Pulmonary artery endothelial cell (primary cell): ENCODE data around the gene SEMA5B. TPM values are rescaled to one million over a fixed set of nuclear protein-coding genes. Genes with fewer than 3 reads are reported as not detected.

ENCODE experiments used
- DNase-seq: peaks from one replicate; pipeline ENCODE4 v3.0.0-alpha.2; 2011; ENCODE audit warnings: low read depth, low spot score
- total RNA-seq: library from RNA; depleted of rRNA; stranded (reverse); fragments of >200 nt; gene quantifications from 2 replicates; pipeline ENCODE4 v1.2.3, GENCODE V29; 2014

The SEMA5B gene
- total RNA-seq, 1 donor from 2014 or later, result not detected

DNA sequence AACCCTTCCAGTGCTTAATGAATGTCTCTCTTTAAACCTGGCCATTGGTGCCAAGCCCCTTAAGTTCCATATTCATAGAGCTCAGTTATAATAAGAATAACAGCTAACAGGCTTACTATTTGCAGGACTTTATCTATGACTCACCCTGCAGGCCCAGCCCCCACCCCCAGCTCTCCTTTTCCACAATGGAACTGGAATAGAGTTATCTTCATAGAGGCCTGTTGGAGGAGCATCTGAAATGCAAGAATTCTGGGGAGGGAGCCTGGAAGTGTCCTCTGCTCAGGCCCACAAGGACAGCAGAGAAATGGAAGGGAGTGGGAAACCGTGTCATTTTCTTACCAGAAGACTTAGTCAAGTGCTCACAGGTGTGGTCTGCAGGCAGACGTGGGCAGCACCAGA lies 52.8 kb downstream of the SEMA5B start:
- DNase-seq, result no peak

DNA sequence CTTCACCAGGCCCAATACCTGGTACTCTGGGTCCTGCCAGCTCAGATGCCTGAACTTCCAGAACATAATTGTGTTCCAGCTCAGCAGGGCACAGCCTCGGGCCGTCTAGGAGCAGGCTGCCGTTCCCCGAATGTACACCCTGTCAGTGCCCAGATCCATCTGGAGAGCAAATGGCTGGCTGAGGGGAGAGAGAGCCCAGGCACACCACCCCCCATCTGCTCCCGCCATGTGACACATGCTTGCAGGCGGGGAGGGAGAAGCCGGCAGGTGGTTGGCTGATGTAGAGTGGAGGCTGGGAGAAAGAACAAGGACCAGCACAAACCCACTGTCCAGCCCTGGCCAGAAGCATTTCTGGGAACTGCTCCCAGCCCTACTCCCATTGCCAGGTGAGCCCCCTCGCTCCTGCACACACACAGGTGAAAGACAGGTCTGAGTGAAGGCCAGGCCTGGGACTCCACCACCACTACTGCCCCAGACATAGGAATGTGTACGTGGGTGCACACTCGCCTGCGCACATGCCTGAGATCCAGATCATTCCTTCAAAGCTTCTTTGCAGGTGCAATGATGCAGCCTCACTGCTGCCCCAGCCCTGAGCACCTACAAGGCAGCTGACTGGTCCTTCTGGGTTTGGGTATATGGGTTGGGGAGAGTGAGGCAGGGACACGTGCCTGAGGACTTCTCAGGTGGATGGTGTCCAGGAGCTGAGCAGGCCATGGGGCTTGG lies 53.5 kb downstream of the SEMA5B start:
- no peak for DNase-seq

DNA sequence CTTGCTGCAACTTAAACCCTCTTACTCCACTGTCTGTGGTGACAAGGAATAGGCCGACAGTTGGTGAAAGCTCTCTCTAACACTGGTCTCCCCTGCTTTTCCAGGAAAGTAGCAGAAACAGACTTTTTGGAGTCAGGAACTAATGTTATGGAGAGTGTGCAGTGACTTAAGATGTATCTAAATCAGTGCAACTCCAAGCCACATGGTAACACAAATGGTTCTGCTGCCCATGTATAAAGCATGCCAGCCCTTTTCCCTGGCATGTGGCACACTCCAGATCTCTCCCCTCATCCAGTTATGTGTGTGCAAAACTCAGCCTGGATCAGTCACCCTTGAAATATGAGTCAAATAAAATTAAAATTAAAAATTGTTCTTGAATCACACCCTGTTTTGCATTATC lies 55.4 kb downstream of the SEMA5B start:
- DNase-seq, result no peak

DNA sequence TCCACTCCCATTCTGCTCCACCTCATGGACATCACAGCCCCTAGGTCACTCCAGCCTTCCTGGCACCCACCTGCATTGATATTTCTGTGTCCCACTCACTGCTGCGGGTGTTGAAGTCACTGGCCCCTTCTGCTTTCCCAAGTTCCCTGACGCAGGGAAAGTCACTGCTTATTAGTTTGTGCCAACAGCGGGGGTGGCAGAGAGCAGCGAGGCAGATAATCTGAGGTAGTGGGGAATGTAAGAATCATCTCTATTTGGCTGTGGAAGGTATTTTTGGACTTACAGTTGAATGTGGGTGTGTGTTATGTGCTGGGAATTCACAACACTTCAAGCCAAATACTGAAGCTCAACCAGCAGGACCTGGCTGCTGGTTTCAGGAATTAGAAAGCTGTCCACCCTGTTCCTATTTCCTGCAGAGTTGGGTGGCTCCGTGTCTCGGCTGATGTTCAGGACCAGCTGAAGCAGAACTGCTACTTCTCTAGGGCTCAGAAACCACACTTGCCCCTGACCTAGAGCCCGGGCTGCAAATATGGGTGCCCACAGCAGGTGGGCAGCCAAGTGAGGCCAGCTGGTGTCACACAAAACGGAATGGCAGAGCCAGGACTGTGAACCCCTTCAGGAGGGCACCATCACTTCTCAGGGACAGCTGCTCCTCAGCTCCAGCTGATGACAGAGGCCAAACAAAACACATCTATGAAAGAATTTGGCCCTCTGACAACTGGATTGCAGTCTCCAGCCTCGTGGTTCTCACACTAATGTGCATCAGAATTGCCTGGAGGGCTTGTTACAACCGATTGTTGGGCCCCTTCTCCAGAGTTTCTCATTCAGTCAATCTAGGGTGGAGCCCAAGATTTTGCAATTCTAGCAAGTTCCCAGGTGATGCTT lies 57.7 kb downstream of the SEMA5B start:
- no peak for DNase-seq

DNA sequence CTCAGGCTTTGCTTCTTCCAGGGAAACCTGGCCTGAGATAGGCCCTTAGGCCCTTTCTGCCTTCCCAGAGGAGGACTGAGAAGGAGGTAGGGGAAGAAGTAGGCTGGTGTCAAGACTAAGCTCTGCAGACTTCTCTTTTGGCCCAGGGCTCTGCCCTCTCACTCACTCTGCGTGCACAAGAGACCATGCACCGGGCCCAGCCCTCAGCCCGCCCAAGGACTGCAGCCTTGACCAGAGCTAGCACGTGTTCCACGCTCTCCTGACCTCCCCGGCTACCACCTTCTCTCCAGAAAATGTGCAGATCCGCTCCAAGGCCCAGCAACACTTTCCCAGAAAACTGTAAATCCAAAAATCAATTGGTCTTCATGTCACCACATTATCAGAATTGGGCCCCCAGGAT lies 59.8 kb downstream of the SEMA5B start:
- no peak for DNase-seq

DNA sequence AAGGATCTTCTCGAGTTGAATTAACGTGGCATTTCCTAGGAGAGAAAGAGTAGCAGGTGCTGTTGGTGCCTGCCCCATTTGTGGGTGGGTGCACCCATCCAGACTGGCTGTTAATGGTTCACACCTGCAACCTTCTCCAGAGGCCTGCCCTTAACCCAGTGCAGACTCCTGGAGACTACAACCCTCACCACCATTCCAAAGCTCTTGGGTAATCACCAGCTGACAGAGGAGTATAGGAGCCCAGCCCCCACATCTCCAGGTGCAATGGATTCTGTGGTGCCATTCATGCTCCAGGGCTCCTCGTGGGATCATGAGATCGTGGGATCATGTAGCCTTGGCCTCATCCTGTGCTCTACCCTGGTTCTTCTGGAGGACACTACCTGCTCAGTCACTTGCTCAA lies 60.2 kb downstream of the SEMA5B start:
- no peak for DNase-seq

DNA sequence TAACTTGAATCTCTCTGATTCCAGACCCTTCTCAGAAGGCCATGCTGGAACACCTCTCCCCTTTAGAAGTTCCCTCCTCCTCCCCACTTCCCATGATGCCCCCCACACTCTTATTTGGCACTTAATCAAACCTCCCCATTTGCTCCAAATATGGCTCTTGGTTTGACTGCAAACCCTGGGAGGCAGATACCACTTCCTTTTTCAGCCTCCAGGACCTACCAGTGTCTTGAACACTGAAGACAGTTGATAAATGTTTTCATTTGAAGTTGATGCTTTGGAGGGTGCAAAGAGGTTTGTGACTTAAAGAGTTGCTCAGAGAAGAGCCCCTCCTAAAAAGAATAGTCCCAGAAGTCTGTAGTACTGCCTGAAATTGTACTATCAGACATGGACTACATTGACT lies 61.5 kb downstream of the SEMA5B start:
- no peak for DNase-seq

DNA sequence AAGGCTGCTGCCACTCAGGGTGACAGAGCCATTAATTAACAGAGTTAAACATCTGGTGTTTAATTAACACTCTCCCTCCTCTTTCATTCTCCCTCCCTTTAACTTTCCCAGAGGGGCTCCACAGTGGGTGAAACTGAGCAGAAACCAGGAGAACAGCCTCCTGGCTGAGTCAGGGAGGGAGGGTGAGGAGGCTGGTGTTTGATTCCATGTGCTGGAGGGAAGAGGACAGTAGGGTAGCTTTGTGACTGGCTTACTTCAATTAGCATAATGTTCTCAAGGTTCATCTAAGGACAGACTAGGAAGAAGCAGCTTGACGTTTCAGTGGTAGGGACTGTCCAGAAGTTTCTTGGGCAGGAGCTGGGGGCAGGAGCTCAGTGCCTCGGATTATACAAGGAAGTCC lies 62.8 kb downstream of the SEMA5B start:
- no peak for DNase-seq

DNA sequence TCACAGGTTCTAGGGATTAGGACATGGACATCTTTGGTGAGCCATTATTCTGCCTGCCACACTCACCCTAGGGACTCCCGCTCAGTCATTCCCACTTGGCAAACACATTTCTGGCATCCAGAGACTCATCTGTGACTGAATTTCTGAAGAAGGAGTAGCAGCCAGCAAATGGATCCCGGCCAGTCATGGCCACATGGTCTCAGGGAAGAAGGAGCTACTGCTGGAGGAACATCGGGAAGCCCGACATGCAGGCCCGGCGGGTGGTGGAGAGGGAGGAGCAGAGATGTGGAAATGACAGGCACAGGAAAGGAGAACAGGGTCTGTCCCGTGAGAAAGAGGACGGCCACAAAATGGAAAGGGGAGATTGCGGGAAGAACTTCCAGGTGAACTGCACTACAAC lies 65.4 kb downstream of the SEMA5B start:
- no peak for DNase-seq

DNA sequence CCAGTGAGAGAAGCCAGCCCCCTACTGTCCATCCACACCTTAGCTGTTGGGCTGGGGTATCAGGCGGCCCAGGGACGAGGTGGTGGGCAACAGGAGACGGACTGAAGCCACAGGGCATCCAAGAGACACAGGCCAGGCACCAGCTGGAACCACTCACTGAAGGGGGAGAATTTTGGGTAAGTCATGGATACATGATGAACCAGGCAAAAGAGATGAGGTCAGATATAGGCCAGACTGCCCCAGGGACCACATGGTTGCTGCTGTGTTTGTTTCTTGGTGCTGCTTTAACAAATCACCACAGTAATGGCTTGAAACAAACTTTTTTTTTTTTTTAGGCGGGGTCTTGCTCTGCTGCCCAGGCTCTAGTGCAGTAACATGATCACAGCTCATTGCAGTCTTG lies 66.4 kb downstream of the SEMA5B start:
- DNase-seq, result no peak

DNA sequence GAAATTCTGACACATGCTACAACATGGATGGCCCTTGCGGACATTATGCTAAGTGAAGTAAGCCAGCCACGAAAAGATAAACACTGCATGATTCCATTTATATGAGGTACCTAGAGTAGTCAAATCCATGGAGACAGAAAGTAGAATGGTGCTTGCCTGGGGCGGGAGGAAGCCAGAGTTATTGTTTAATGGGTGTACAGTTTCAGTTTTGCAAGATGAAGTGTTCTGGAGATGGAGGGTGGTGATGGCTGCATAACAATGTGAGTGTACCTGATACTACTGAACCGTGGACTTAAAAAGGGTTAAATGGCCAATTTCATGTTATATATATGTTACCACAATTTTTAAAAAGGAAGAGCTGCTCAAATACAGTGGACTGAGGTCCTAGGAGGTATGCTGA lies 66.9 kb downstream of the SEMA5B start:
- no peak for DNase-seq

DNA sequence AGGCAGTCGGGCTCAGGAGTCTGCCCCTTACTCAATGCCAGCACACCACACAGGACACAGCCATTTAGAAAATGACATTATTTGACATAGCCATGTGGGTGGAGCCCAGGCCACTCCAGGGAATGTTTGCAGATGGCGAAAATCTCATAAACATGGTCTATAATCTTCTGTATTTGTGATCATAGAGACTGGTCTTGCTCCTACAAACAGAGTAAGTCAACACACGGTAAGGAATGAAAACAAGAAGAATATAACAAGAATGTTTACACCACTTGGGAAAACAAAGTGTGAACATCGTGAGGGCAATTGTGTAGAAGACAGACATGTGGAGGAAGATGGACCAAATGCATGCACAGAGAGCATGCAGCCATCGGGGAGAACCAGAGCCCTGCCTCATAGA lies 68.2 kb downstream of the SEMA5B start:
- DNase-seq, result no peak

DNA sequence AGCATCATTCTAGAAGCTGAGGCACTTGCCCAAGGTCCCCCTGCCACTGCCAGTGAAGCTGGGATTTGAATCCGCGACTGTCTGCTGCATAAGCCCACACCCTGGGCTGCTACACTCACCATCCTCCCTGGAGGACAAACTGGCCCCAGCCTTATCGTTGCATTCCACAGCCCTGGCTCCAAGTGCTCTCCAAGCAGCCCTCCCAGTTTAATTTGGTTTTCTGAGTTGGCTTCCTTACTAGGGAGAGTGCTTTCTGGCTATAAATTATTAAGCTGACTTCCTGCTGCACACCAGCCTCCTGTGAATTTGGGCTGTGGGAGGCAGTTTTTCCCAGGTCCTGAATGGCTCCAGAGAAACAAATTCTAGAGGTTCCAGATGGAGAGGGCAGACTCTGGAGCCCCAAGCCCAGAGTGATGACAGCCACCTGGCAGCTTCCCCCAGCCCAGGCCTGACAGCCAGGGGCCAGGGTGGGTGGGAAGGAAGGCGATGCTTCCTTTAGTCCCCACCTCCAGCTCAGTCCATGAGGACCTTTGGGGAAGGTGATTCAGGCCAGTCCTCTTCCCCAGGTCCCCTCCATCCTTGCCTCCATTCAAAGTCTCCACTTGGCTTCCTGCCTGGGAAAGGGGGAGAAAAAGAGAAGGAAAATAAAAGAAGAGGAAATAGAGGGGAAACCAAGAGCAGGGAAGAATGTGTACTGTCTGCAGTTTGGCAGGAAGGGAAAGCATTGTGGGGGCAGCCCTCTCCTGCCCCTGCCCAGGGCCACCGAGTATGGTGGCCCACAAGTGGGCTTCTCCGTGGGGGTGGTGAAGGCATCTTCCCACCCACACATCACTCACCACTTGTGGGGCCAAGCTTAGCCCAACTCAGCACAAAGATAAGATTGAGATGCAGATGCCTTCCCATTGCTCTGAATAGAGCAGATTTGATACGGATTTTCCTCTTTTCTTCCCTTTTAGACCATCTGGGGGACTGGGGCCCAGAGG lies 69.6 kb downstream of the SEMA5B start:
- DNase-seq, result no peak

DNA sequence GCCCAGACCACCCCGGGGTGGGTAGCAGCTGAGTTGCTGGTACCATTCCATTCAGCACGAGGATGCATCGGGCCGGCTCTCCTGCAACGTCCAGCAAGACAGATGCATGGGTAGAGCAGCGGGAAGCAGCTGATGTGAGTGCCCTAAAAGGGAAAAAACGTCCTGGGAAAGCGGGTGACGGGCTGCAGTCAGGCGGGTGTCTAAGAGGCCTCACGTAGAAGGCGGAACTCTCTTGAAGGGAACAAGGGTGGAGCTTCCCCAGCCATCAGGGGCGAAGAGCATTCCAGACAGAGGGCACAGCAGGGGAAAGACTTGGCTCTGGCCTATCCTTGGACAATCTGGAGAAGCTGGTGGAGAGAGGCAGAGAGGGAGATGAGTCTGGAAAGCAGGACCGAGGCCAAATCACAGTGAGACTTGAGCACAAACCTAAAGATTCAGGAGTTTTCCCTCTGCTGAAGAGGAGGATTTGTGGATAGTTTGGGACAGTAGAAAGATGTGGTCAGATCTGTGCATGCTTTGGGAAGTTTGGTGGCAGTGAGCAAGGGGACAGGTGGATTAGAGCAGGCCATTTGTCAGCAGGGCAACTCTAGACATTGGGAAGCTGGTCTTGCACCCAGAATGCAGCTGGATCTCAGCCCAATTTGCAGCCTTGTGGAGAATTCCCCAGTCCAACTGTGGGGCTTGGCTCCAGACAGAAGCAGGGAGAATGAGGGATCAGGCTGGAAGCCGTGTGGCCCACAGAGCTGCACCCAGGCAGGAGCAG lies 70.7 kb downstream of the SEMA5B start:
- DNase-seq, result no peak

DNA sequence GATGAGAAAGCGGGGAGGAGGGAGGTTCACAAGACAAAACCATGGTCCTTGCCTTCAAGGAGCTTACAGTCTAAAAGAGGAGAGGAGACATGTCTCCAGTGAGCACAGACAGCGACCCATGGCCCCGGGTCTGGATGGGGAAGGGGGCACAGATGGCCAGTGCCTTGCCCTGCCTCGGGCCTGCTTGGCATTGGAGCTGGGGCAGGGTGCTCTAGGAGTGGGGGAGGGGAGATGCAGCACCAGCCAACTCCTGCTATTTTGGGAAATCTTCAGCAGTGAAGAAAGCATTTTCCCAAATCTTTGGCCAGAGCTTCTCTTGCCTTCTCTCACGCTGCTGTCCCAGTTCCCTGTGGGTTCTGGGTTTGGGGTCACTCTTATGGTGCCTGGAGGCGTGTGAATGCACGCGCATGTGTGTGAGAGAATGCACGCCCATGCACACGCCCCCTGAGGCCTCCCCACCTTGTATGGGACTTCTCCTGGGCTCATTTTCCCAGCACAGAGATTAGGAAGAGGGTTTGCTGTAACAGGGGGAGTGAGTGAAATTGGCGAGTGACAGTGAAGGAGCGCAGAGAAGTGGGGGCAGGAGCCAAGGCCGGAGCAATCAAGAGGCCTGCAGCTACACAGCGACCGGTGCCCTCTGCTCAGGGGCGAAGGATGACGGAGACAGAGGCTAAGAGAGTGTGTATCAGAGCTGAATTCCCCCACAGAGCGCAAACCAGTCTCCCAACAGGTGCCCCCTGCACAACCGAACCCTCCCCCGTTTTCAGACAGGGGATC lies 71.5 kb downstream of the SEMA5B start:
- no peak for DNase-seq

DNA sequence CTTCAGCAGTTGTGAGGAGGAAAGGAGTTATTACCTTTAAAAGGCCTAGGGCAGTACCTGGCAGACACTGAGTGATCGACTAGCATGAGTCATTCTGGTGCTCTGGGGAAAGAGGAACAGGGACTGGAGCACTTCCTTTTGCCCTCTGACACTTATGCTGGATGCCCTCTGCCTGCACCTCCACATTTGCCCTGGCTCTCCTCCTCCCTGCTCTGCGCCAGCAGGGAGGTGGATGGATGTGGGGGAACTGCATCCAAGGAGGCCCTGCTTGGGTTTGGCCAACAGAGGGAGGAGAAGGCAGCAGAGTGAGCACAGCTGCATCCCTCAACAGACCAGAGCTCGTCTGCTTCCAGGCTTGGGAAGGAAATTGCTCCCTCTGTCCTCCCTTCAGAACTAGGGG lies 75.0 kb downstream of the SEMA5B start:
- DNase-seq, result no peak

DNA sequence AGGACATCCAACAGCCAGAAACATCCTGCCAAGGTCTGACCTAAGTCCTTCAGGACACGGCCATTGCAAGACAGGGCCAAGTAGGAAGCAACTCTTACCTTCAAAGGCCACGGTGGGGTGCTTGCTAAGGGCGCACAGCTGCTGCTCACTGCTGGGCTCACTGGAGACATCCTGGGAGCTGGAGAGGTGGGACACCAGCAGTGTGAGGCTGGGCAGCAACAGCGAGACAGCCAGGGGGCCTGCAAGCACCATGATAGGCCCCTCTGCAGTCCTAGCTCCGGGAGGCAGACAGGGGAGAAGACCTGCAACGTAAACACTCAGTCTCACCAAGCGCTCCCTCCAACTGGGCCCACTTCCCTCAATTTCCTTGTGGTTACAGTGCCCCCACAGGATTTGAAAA lies 79.2 kb downstream of the SEMA5B start:
- no peak for DNase-seq

DNA sequence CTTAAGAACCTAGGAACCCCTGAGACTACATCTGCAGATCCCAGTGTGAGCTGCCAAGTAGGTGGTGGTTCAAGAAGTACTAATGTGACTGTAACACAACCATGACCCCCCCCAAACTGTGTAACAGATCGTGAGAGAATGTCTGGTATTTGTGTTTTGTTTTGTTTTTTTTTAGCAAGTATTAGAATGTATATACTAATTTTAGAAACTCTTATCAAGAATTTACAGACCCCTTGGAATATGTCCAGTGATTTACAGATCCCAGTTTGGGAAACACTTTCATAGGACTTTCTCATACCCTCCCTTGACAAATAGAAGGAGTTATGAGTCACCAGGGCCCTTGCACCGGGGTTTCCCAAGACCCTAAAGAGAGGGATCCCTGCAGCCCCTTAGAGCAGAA lies 79.8 kb downstream of the SEMA5B start:
- no peak for DNase-seq

DNA sequence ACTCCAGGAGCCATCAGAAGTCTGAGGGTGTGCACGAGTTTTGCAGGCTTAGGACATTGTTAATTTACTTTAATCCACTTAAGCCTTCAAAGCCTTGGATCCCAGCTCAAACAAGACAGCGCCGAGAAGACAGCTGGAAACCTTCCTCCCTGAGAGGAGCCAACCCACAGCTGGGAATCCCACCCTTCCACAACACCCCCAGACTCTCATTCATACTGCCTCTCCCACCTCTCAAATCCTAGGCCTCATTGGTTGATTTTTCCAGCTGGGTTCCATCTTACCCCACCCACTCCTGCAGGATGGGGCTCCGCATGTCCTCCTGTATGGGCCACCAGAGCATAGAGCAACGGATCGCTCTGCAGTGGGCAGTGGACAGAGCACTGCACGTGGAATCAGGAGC lies 80.4 kb downstream of the SEMA5B start:
- no peak for DNase-seq

DNA sequence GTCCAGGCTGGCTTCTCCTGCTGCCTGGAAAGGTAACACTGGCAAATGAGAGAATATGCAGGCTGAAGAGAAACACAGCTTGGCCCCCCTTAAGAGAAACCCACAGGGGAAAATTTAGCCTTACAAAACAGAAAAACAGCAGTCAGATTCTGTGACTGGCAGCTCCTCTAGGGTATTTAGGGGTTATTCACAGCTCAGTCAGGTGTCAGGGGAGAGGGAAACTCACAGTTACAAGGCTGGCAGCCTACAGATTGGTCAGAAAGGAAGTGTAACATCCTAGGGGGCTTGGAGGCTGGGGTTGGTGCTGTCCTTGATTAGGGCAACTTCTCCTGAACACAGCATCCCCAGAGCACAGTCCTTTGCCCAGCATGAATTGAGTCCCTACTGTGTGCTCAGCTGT lies 81.4 kb downstream of the SEMA5B start:
- DNase-seq, result no peak
